HEK293 (cell line): Measurements from ENCODE around the gene TANGO6.
A peak's percentile ranks its signal among the peaks of the same experiment; 100 is the strongest.

Source experiments
- CTCF ChIA-PET: fragments of 350-600 bp; formaldehyde crosslinking; extraction: SDS; loops from one replicate; lab custom pipeline; 2021; ENCODE audit warnings: antibody characterized with exemption; lab: Yijun Ruan, JAX
- POLR2A ChIA-PET: fragments of 300-600 bp; formaldehyde crosslinking; extraction: SDS; loops from one replicate; lab custom pipeline; 2020; ENCODE audit warnings: antibody characterized with exemption, inconsistent platforms; lab: Yijun Ruan, JAX
- H3K27ac ChIP-seq: fragments of 200-500 bp; sonication (Bioruptor generic); 2 replicates; pipeline ENCODE4 v1.5.1; 2014; ENCODE audit warnings: low read depth, low read length, control low read depth, inconsistent platforms; ENCODE audit errors: extremely low read depth
- H3K36me3 ChIP-seq, 2 experiments: fragments of 200-500 bp in 1 of 2; sonication (Bioruptor generic) in 1 of 2; 1 replicate in 1 of 2; 2 replicates in 1 of 2; pipeline ENCODE4 v1.5.1; 2014 to 2017; ENCODE audit warnings: inconsistent platforms in 2 of 2, low read length in 2 of 2; ENCODE audit not compliant: control insufficient read depth in 2 of 2, insufficient read depth in 1 of 2
- H3K4me1 ChIP-seq: fragments of 200-500 bp; sonication (Bioruptor generic); 2 replicates; pipeline ENCODE4 v1.5.1; 2014; ENCODE audit warnings: mild to moderate bottlenecking, low read length, inconsistent platforms; ENCODE audit not compliant: control insufficient read depth, insufficient read depth
- H3K4me3 ChIP-seq: 2 replicates; pipeline ENCODE4 v1.5.1; 2011; ENCODE audit warnings: low read depth, mild to moderate bottlenecking, control low read depth, low read length, moderate library complexity
- H3K9me3 ChIP-seq: fragments of 200-500 bp; sonication (Bioruptor generic); 2 replicates; pipeline ENCODE4 v1.5.1; 2014; ENCODE audit warnings: low read depth, low read length, inconsistent platforms; ENCODE audit not compliant: control insufficient read depth, insufficient read depth
- ATF2 ChIP-seq: fragments of 450-650 bp; formaldehyde crosslinking; IDR thresholded peaks from 2 replicates; pipeline ENCODE4 v1.5.1; 2016; ENCODE audit warnings: missing biosample characterization, missing genetic modification characterization, low read depth
- KLF10 ChIP-seq: fragments of 450-650 bp; IDR thresholded peaks from 2 replicates; pipeline ENCODE4 v1.5.1; 2018; ENCODE audit warnings: missing biosample characterization, mild to moderate bottlenecking, missing genetic modification characterization
- TRIM28 ChIP-seq: IDR thresholded peaks from 2 replicates; pipeline ENCODE4 v1.6.1; 2011; ENCODE audit warnings: low read length, control low read depth, borderline replicate concordance
- ZBTB17 ChIP-seq: fragments of 450-650 bp; formaldehyde crosslinking; IDR thresholded peaks from 2 replicates; pipeline ENCODE4 v1.5.1; 2016; ENCODE audit warnings: missing biosample characterization, missing genetic modification characterization
- ZFP41 ChIP-seq: fragments of 450-650 bp; formaldehyde crosslinking; IDR thresholded peaks from 2 replicates; pipeline ENCODE4 v1.5.1; 2016; ENCODE audit warnings: missing biosample characterization, missing genetic modification characterization, borderline replicate concordance
- ZFP69B ChIP-seq: fragments of 450-650 bp; formaldehyde crosslinking; IDR thresholded peaks from 2 replicates; pipeline ENCODE4 v1.5.1; 2016; ENCODE audit warnings: missing biosample characterization, missing genetic modification characterization
- ZNF112 ChIP-seq: fragments of 450-650 bp; formaldehyde crosslinking; IDR thresholded peaks from 2 replicates; pipeline ENCODE4 v1.5.0; 2017; ENCODE audit warnings: missing biosample characterization, missing genetic modification characterization
- ZNF138 ChIP-seq: fragments of 450-650 bp; formaldehyde crosslinking; IDR thresholded peaks from 2 replicates; pipeline ENCODE4 v1.5.1; 2016; ENCODE audit warnings: missing biosample characterization, missing genetic modification characterization, borderline replicate concordance
- ZNF202 ChIP-seq: fragments of 450-650 bp; formaldehyde crosslinking; IDR thresholded peaks from 2 replicates; pipeline ENCODE4 v1.5.1; 2016; ENCODE audit warnings: missing biosample characterization, missing genetic modification characterization, borderline replicate concordance
- ZNF248 ChIP-seq: fragments of 450-650 bp; formaldehyde crosslinking; IDR thresholded peaks from 2 replicates; pipeline ENCODE4 v1.5.1; 2017; ENCODE audit warnings: missing biosample characterization, missing genetic modification characterization
- ZNF311 ChIP-seq: fragments of 450-650 bp; formaldehyde crosslinking; IDR thresholded peaks from 2 replicates; pipeline ENCODE4 v1.5.1; 2017; ENCODE audit warnings: missing biosample characterization, missing genetic modification characterization, borderline replicate concordance
- ZNF621 ChIP-seq: fragments of 450-650 bp; formaldehyde crosslinking; IDR thresholded peaks from 2 replicates; pipeline ENCODE4 v1.5.1; 2017; ENCODE audit warnings: missing biosample characterization, missing genetic modification characterization
- ZNF830 ChIP-seq: fragments of 450-650 bp; IDR thresholded peaks from 2 replicates; pipeline ENCODE4 v1.5.0; 2018; ENCODE audit warnings: missing biosample characterization, missing genetic modification characterization, low read depth, mild to moderate bottlenecking, moderate library complexity
- ZSCAN18 ChIP-seq: fragments of 450-650 bp; formaldehyde crosslinking; IDR thresholded peaks from 2 replicates; pipeline ENCODE4 v1.5.1; 2016; ENCODE audit warnings: missing biosample characterization, missing genetic modification characterization
- TF ChIP-seq, protein P1 (sequence below): fragments of 450-650 bp; formaldehyde crosslinking; IDR thresholded peaks from 2 replicates; pipeline ENCODE4 v1.5.1; 2017; ENCODE audit warnings: missing biosample characterization, missing genetic modification characterization
- TF ChIP-seq, protein P2 (sequence below): fragments of 450-650 bp; formaldehyde crosslinking; IDR thresholded peaks from 2 replicates; pipeline ENCODE4 v1.5.1; 2016; ENCODE audit warnings: missing biosample characterization, missing genetic modification characterization
- TF ChIP-seq, protein P3 (sequence below): fragments of 450-650 bp; IDR thresholded peaks from 2 replicates; pipeline ENCODE4 v1.5.1; 2018; ENCODE audit warnings: missing biosample characterization, missing genetic modification characterization

Gene TANGO6

DNA sequence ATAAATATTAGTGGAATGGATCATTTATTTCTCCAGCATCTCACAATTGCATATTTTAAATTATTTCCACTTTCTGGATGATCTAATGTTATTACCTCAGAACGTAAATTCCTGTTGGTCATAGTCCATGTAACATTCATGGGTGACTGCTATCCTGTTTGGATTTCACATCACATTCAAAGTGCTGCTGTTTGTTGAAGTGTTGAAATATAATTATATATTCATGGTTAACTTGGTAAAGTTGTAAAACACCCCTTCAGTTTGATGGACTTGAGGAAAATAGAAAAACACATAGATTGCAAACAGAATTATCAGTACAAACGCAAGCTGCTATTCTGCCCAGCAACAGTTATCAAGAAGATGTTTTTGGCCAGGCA lies 59.6 kb downstream of the TANGO6 start:
- H3K4me3 ChIP-seq = no peak overlapping the region
- TF ChIP-seq ZNF202 (no peak), ZNF112 (tag by site-specific recombination) (no peak), ZFP69B (tag by site-specific recombination) (no peak), ZSCAN18 (tag by site-specific recombination) (no peak), ZNF830 (tag by site-specific recombination) (no peak), ZFP41 (tag by site-specific recombination) (no peak), ZNF138 (no peak), TRIM28 (no peak), ZNF621 (tag by site-specific recombination) (no peak), ZNF311 (tag by site-specific recombination) (no peak)
- TF ChIP-seq, protein P1, sequence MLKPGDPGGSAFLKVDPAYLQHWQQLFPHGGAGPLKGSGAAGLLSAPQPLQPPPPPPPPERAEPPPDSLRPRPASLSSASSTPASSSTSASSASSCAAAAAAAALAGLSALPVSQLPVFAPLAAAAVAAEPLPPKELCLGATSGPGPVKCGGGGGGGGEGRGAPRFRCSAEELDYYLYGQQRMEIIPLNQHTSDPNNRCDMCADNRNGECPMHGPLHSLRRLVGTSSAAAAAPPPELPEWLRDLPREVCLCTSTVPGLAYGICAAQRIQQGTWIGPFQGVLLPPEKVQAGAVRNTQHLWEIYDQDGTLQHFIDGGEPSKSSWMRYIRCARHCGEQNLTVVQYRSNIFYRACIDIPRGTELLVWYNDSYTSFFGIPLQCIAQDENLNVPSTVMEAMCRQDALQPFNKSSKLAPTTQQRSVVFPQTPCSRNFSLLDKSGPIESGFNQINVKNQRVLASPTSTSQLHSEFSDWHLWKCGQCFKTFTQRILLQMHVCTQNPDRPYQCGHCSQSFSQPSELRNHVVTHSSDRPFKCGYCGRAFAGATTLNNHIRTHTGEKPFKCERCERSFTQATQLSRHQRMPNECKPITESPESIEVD (tag by site-specific recombination) = no peak
- TF ChIP-seq, protein P2, sequence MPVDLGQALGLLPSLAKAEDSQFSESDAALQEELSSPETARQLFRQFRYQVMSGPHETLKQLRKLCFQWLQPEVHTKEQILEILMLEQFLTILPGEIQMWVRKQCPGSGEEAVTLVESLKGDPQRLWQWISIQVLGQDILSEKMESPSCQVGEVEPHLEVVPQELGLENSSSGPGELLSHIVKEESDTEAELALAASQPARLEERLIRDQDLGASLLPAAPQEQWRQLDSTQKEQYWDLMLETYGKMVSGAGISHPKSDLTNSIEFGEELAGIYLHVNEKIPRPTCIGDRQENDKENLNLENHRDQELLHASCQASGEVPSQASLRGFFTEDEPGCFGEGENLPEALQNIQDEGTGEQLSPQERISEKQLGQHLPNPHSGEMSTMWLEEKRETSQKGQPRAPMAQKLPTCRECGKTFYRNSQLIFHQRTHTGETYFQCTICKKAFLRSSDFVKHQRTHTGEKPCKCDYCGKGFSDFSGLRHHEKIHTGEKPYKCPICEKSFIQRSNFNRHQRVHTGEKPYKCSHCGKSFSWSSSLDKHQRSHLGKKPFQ (tag by site-specific recombination) = no peak
- TF ChIP-seq, all 188 proteins: peak for 0
- Histone ChIP-seq H3K4me1 (no peaks in the 10 kb centered on the region), H3K27ac (no peak overlapping the region), H3K9me3 (no peaks in the 10 kb centered on the region), H3K36me3 (no peaks in the 10 kb centered on the region; a peak in 1 of 3 replicates)
- ChIA-PET CTCF (interaction anchor here (0.6 to 5.1 kb wide), 27 partner anchors 8 to 540 kb away, joined by 3 to 51 read pairs (median 4); partner anchors contain the start of gene HAS3), POLR2A (interaction anchor here (0.6 kb wide), 1 partner anchor 226 kb away, joined by 5 read pairs; no protein-coding TSS in a partner anchor)

DNA sequence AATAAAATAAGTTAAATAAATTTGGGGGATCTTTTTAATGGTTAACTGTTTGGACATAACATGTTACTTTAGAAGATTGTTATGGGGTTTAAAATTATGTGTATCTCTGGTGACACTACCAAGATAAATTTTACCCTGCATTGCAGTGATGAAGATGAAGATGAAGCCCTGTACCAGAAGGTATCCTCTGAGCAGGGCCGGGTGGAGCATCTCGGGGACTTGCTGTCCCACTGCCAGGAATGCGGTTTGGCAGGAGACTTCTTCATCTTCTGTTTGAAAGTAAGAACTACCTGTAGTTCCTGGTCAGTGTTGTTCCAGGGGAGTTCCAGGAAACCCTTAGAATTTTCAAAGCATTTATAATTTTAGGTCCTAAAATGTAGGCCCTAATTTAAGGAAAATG lies 64.0 kb downstream of the TANGO6 start:
- POLR2A ChIA-PET = interaction anchor here (0.6 kb wide), 1 partner anchor 671 kb away, joined by 3 read pairs; the partner anchor contains the start of gene ESRP2
- H3K36me3 ChIP-seq = peaks cover 0 to 3% of the 10 kb centered on the region in 2 experiments; a peak in 2 of 3 replicates
- H3K9me3 ChIP-seq = no peaks in the 10 kb centered on the region
- CTCF ChIA-PET = interaction anchor here (2.1 kb wide), 1 partner anchor 216 kb away, joined by 9 read pairs; no protein-coding TSS in a partner anchor
- no peaks in the 10 kb centered on the region for H3K4me1 ChIP-seq
- H3K27ac ChIP-seq = no peak overlapping the region
- H3K4me3 ChIP-seq = no peak overlapping the region
- TF ChIP-seq, protein P3, sequence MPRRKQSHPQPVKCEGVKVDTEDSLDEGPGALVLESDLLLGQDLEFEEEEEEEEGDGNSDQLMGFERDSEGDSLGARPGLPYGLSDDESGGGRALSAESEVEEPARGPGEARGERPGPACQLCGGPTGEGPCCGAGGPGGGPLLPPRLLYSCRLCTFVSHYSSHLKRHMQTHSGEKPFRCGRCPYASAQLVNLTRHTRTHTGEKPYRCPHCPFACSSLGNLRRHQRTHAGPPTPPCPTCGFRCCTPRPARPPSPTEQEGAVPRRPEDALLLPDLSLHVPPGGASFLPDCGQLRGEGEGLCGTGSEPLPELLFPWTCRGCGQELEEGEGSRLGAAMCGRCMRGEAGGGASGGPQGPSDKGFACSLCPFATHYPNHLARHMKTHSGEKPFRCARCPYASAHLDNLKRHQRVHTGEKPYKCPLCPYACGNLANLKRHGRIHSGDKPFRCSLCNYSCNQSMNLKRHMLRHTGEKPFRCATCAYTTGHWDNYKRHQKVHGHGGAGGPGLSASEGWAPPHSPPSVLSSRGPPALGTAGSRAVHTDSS (tag by site-specific recombination) = peak; percentile 67
- no peak for TF ChIP-seq KLF10 (tag by site-specific recombination)
- no peak for TF ChIP-seq ZBTB17

DNA sequence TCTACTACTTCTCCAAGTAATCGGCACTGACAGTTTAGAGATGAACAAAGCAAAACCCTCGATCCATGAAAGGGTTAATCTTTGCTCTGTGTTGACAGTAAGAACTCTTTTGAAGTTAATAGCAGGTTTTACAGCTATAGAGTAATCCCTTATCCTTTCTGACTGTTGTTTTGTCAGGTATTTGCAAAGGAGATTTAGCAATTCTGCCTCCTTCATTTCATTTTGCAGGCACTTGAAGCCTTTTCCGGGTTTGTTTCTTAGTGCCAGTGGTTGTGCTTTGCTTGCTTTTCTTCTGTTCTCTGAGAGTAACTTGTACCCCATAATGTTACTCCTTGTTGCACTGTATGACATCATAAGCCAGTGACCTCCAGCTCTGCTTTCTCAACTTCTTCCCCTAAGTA lies 64.5 kb downstream of the TANGO6 start:
- CTCF ChIA-PET = interaction anchor here (0.7 to 2.1 kb wide), 2 partner anchors 103 to 216 kb away, joined by 3 to 9 read pairs; no protein-coding TSS in a partner anchor
- peaks cover 0 to 3% of the 10 kb centered on the region in 2 experiments; a peak in 2 of 3 replicates for H3K36me3 ChIP-seq
- no peaks in the 10 kb centered on the region for H3K9me3 ChIP-seq
- no peaks in the 10 kb centered on the region for H3K4me1 ChIP-seq
- TF ChIP-seq ZNF248 (tag by site-specific recombination) = no peak
- TF ChIP-seq ATF2 (tag by site-specific recombination) = 0 out of 2 replicates have a peak, but pooled peaks have one; percentile 34
- TF ChIP-seq, protein P1 (tag by site-specific recombination) = peak; percentile 22; the same call in 1 of the 2 replicates
- no peak overlapping the region for H3K4me3 ChIP-seq
- POLR2A ChIA-PET = interaction anchor here (0.6 kb wide), 1 partner anchor 672 kb away, joined by 3 read pairs; the partner anchor contains the start of gene ESRP2
- H3K27ac ChIP-seq = no peak overlapping the region
